Measurements from ENCODE around the gene MUC21.
"Not testable (repeated sequence)": the region's sequence is repeated elsewhere in the genome, so short reads cannot be mapped to it uniquely, and the experiment has no call there.

The MUC21 gene

GRCh38 chr6:30985490-30985889 is 2.0 kb downstream of the MUC21 start:
- DNase-seq (ENCODE audit: insufficient read length, low spot score) (no peak), FAIRE-seq (no peak)
- TF ChIP-seq SPI1 (IDR thresholded peaks at IDR 0.05; ENCODE audit: low read depth, low read length) (no peak), TAF1 (IDR thresholded peaks at IDR 0.05; ENCODE audit: low read depth, low read length) (no peak), POU2F2 (IDR thresholded peaks at IDR 0.05; ENCODE audit: low read depth, low read length) (no peak), POLR2A (IDR thresholded peaks at IDR 0.05; ENCODE audit: low read depth, low read length) (no peak), PAX5 (IDR thresholded peaks at IDR 0.05; ENCODE audit: insufficient read depth, low read length, severe bottlenecking) (no peak), POLR2AphosphoS5 (IDR thresholded peaks at IDR 0.05; ENCODE audit: low read depth, low read length) (no peak)

- DNase-seq (ENCODE audit: insufficient read length, low spot score) (no peak), FAIRE-seq (no peak)
- TF ChIP-seq POU2F2 (IDR thresholded peaks at IDR 0.05; ENCODE audit: low read depth, low read length) (no peak), TAF1 (IDR thresholded peaks at IDR 0.05; ENCODE audit: low read depth, low read length) (no peak), POLR2AphosphoS5 (IDR thresholded peaks at IDR 0.05; ENCODE audit: low read depth, low read length) (no peak), SPI1 (IDR thresholded peaks at IDR 0.05; ENCODE audit: low read depth, low read length) (no peak), POLR2A (IDR thresholded peaks at IDR 0.05; ENCODE audit: low read depth, low read length) (no peak)
Observed at GRCh38 chr6:30987304-30987703, 3.8 kb downstream of the MUC21 start.

DNA sequence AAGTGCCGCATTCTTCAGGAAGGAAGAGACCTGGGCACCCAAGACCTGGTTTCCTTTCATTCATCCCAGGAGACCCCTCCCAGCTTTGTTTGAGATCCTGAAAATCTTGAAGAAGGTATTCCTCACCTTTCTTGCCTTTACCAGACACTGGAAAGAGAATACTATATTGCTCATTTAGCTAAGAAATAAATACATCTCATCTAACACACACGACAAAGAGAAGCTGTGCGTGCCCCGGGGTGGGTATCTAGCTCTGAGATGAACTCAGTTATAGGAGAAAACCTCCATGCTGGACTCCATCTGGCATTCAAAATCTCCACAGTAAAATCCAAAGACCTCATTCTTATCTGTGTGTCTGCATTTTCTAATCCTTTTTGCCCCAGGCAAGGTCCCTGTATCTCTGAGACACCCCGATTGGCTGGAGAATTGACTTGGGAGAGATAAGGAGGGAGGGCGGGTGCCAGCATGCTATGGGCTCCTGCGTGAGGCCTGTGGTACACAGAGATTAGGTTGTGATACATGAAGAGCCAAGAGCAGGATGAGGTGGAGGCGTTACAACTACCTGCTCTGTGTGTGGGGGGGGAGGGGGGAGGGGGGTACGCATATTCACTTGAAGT is 4.8 kb downstream of the MUC21 start:
- FAIRE-seq (no peak), DNase-seq (ENCODE audit: insufficient read length, low spot score) (no peak)
- no peak for TF ChIP-seq TAF1 (IDR thresholded peaks at IDR 0.05; ENCODE audit: low read depth, low read length)
- TF ChIP-seq PAX5 (IDR thresholded peaks at IDR 0.05; ENCODE audit: insufficient read depth, low read length, severe bottlenecking): no peak
- TF ChIP-seq SPI1 (IDR thresholded peaks at IDR 0.05; ENCODE audit: low read depth, low read length): no peak
- TF ChIP-seq POLR2AphosphoS5 (IDR thresholded peaks at IDR 0.05; ENCODE audit: low read depth, low read length): no peak
- TF ChIP-seq POLR2A (IDR thresholded peaks at IDR 0.05; ENCODE audit: low read depth, low read length): no peak
- TF ChIP-seq POU2F2 (IDR thresholded peaks at IDR 0.05; ENCODE audit: low read depth, low read length): no peak

GRCh38 chr6:30990422-30991086 is 7.0 kb downstream of the MUC21 start:
- FAIRE-seq (peak; percentile 48), DNase-seq (ENCODE audit: insufficient read length, low spot score) (peak; percentile 44)
- TF ChIP-seq POLR2A (IDR thresholded peaks at IDR 0.05; ENCODE audit: low read depth, low read length): no peak
- TF ChIP-seq SPI1 (IDR thresholded peaks at IDR 0.05; ENCODE audit: low read depth, low read length): no peak
- no peak for TF ChIP-seq POU2F2 (IDR thresholded peaks at IDR 0.05; ENCODE audit: low read depth, low read length)
- no peak for TF ChIP-seq TAF1 (IDR thresholded peaks at IDR 0.05; ENCODE audit: low read depth, low read length)
- TF ChIP-seq PAX5 (IDR thresholded peaks at IDR 0.05; ENCODE audit: insufficient read depth, low read length, severe bottlenecking): no peak
- TF ChIP-seq POLR2AphosphoS5 (IDR thresholded peaks at IDR 0.05; ENCODE audit: low read depth, low read length): no peak

GRCh38 chr6:30991891-30992290 is 8.4 kb downstream of the MUC21 start:
- FAIRE-seq (no peak), DNase-seq (ENCODE audit: insufficient read length, low spot score) (no peak)
- TF ChIP-seq TAF1 (IDR thresholded peaks at IDR 0.05; ENCODE audit: low read depth, low read length): no peak

DNA sequence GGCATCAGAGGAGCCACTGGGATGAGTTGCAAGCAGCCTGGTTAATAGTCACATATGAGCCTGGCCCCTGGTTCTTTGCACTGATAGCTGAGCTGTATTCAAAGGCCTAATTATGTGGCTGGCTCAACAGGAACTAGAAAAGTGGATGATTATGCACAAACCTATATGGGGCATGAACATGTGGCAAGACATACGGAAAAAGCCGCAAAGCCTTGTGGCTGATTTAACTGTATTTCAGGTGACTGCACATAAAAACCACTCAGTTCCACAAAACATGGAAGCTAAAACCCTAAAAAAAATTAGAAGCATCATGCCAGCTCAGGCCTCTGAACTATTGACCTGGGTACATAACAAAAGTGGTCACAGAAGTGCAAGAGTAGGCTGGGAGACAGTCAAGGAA is 13.8 kb downstream of the MUC21 start:
- no peak for DNase-seq (ENCODE audit: insufficient read length, low spot score)
- no peak for TF ChIP-seq SPI1 (IDR thresholded peaks at IDR 0.05; ENCODE audit: low read depth, low read length)
- TF ChIP-seq POU2F2 (IDR thresholded peaks at IDR 0.05; ENCODE audit: low read depth, low read length): no peak
- TF ChIP-seq POLR2A (IDR thresholded peaks at IDR 0.05; ENCODE audit: low read depth, low read length): no peak
- no peak for TF ChIP-seq POLR2AphosphoS5 (IDR thresholded peaks at IDR 0.05; ENCODE audit: low read depth, low read length)
- TF ChIP-seq TAF1 (IDR thresholded peaks at IDR 0.05; ENCODE audit: low read depth, low read length): no peak
- no peak for TF ChIP-seq PAX5 (IDR thresholded peaks at IDR 0.05; ENCODE audit: insufficient read depth, low read length, severe bottlenecking)
- no peak for FAIRE-seq

DNA sequence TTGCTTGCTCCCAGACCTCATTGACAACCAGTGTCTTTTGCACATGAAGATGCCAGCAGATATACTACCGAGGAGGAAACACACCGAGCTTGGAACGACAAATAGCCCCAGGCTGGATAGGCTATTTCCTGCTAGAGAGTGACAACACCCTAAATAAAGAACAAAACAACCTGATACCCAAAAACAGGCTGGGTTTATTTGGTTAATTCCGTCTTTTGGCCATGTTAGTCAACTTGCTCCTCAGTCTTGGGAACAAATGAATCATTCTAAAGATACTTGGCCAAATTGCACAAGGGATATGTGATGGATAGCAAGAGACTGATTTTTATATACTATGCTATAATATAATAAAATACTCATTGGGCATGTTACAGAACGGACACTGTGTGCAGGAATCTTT is 15.3 kb downstream of the MUC21 start:
- DNase-seq (ENCODE audit: insufficient read length, low spot score) (no peak), FAIRE-seq (no peak)
- TF ChIP-seq POLR2A (IDR thresholded peaks at IDR 0.05; ENCODE audit: low read depth, low read length) (no peak), TAF1 (IDR thresholded peaks at IDR 0.05; ENCODE audit: low read depth, low read length) (no peak), PAX5 (IDR thresholded peaks at IDR 0.05; ENCODE audit: insufficient read depth, low read length, severe bottlenecking) (no peak), POU2F2 (IDR thresholded peaks at IDR 0.05; ENCODE audit: low read depth, low read length) (no peak), SPI1 (IDR thresholded peaks at IDR 0.05; ENCODE audit: low read depth, low read length) (no peak), POLR2AphosphoS5 (IDR thresholded peaks at IDR 0.05; ENCODE audit: low read depth, low read length) (no peak)

- not testable (repeated sequence) for DNase-seq (ENCODE audit: insufficient read length, low spot score); FAIRE-seq
Observed at GRCh38 chr6:31000067-31000860, 16.7 kb downstream of the MUC21 start.

DNA sequence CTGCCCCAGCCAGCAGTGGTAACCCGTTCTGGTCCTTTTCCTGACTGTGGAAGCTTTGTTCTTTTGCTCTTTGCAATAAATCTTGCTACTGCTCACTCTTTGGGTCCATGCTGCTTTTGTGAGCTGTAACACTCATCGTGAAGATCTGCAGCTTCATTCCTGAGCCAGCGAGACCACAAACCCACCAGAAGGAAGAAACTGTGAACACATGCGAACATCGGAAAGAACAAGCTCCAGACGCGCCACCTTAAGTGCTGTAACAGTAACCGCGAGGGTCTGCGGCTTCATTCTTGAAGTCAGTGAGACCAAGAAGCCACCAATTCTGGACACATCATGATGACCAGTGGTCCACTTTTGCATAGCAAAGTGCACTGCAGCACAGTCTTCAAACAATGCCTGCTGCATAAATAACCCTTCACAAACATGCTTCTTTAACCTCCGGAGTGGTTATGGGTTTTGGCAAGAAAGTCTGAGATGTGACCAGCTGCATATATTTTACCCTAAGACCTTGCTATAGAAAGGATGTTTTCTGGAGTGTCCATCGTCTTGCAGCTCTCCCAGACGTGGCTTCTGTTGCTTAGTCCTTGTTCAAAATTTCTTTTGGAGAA is 17.9 kb downstream of the MUC21 start:
- FAIRE-seq (no peak), DNase-seq (ENCODE audit: insufficient read length, low spot score) (no peak)
- TF ChIP-seq PAX5 (IDR thresholded peaks at IDR 0.05; ENCODE audit: insufficient read depth, low read length, severe bottlenecking) (no peak), POLR2AphosphoS5 (IDR thresholded peaks at IDR 0.05; ENCODE audit: low read depth, low read length) (no peak), TAF1 (IDR thresholded peaks at IDR 0.05; ENCODE audit: low read depth, low read length) (no peak), POU2F2 (IDR thresholded peaks at IDR 0.05; ENCODE audit: low read depth, low read length) (no peak), POLR2A (IDR thresholded peaks at IDR 0.05; ENCODE audit: low read depth, low read length) (no peak), SPI1 (IDR thresholded peaks at IDR 0.05; ENCODE audit: low read depth, low read length) (no peak)
